GM21528 (cell line): Measurements from ENCODE around the gene SMARCA2.

Experiments used
- ATAC-seq: cut with Tn5 transposase; IDR thresholded peaks from one replicate; pipeline ENCODE4 v1.9.1; 2021; ENCODE audit warnings: mild to moderate bottlenecking, moderate library complexity; ENCODE audit not compliant: unreplicated experiment, low FRiP score

Gene SMARCA2

GRCh38 chr9:2234371-2234893, 219.3 kb downstream of the SMARCA2 start:
- ATAC-seq = no peak

GRCh38 chr9:2235623-2236022, 220.5 kb downstream of the SMARCA2 start:
- no peak for ATAC-seq

GRCh38 chr9:2236850-2237249, 221.7 kb downstream of the SMARCA2 start:
- ATAC-seq = no peak

GRCh38 chr9:2241461-2241835, 226.3 kb downstream of the SMARCA2 start:
- peak; percentile 31 for ATAC-seq

GRCh38 chr9:2241836-2242741, 226.9 kb downstream of the SMARCA2 start:
- ATAC-seq = peak; percentile 95

GRCh38 chr9:2242831-2243330, 227.7 kb downstream of the SMARCA2 start:
- no peak for ATAC-seq
